Measurements from ENCODE around the gene SCIN.
"Not testable (repeated sequence)": the region's sequence is repeated elsewhere in the genome, so short reads cannot be mapped to it uniquely, and the experiment has no call there.

Gene SCIN

DNA sequence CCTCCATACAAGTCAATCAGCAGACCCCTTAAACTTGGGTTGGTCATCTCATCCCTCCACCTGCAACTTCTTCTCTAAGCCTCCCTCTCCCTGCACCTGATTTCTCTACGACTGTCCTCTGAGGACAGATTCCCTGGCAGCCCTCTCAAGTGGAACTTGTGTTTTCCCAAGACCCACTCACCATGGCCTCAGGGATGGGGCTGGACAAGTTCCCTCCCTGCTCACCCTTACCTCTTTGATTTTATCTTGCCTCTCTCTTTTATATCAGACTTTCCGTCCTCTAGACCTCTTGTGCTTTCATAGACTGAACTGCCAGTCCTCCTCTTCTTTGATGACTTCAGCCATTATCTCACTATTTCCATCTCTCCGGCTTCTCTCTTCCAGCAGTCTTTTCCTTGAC lies 70.7 kb downstream of the SCIN start:
- no peak overlapping the region for H3K27ac ChIP-seq (ENCODE audit: low read length)
- no peak overlapping the region for H3K4me3 ChIP-seq (ENCODE audit: low read length)
- H3K4me1 ChIP-seq (ENCODE audit: control insufficient read depth, low read depth, low read length): peaks cover 2% of the 10 kb centered on the region
- no peaks in the 10 kb centered on the region for H3K36me3 ChIP-seq (ENCODE audit: control insufficient read depth, low read depth, low read length)
- H3K9ac ChIP-seq (ENCODE audit: low read length): no peak overlapping the region
- no peaks in the 10 kb centered on the region for H3K27me3 ChIP-seq (ENCODE audit: control insufficient read depth, insufficient read depth, low read length)
- H3K9me3 ChIP-seq (ENCODE audit: control insufficient read depth, low read depth, low read length): no peaks in the 10 kb centered on the region

DNA sequence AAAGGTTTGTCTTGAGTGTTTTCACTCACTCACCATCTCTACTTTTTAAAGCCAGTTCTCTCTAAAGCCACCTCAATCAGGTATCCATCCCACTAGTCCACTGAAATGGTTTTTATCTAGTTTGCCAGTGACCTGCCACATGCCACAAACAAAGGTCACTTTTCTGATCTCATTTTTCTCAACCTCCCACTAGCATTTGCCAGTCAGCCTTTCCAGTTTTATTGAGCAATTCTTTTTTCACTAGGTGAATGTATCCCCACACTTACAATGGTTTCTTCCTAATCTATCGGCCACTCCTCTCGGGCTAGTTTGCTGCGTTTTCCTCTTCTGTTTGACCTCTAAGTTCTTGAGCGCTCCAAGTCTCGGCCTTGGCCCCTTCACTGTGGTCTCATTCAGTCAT lies 72.0 kb downstream of the SCIN start:
- Histone ChIP-seq H3K9me3 (ENCODE audit: control insufficient read depth, low read depth, low read length) (no peaks in the 10 kb centered on the region), H3K27me3 (ENCODE audit: control insufficient read depth, insufficient read depth, low read length) (no peaks in the 10 kb centered on the region), H3K9ac (ENCODE audit: low read length) (no peak overlapping the region), H3K36me3 (ENCODE audit: control insufficient read depth, low read depth, low read length) (no peaks in the 10 kb centered on the region), H3K27ac (ENCODE audit: low read length) (no peak overlapping the region), H3K4me1 (ENCODE audit: control insufficient read depth, low read depth, low read length) (peaks cover 13% of the 10 kb centered on the region), H3K4me3 (ENCODE audit: low read length) (no peak overlapping the region)

DNA sequence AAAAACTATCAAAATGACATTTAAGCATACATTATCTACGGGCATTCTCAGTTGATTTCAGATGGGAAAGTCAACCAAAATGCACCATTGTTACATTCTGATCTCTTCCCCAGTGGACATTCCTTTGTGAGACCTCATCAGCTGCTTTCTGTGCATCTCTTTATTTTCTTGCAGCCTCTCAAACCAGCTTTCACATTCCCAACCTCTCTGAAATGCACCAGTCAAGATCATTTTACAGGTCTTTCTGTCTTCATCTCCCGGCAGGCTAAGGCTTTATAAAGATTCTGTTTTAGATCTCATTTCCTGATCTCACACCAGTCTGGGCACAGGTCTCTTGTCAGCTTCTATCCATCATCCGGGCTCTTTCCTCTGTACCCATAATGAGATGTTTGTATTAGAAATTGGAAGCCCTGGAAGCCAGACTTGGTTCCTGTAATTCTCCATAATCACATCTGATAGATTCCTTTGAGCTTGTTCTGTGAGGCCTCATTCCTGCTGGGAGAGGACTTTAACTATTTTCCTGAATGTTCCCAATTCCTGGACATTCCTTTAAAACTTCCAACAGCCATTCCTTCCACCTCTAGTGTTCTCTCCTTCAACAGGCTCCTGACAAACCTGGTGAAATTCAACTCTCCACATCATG lies 72.6 kb downstream of the SCIN start:
- Histone ChIP-seq H3K4me3 (ENCODE audit: low read length) (no peak overlapping the region), H3K27me3 (ENCODE audit: control insufficient read depth, insufficient read depth, low read length) (no peaks in the 10 kb centered on the region), H3K9me3 (ENCODE audit: control insufficient read depth, low read depth, low read length) (no peaks in the 10 kb centered on the region), H3K27ac (ENCODE audit: low read length) (no peak overlapping the region), H3K4me1 (ENCODE audit: control insufficient read depth, low read depth, low read length) (peaks cover 15% of the 10 kb centered on the region), H3K9ac (ENCODE audit: low read length) (no peak overlapping the region), H3K36me3 (ENCODE audit: control insufficient read depth, low read depth, low read length) (no peaks in the 10 kb centered on the region)

- no peaks in the 10 kb centered on the region for H3K27me3 ChIP-seq (ENCODE audit: control insufficient read depth, insufficient read depth, low read length)
- H3K4me3 ChIP-seq (ENCODE audit: low read length): no peak overlapping the region
- H3K9ac ChIP-seq (ENCODE audit: low read length): no peak overlapping the region
- peaks cover 16% of the 10 kb centered on the region for H3K4me1 ChIP-seq (ENCODE audit: control insufficient read depth, low read depth, low read length)
- H3K27ac ChIP-seq (ENCODE audit: low read length): no peak overlapping the region
- H3K9me3 ChIP-seq (ENCODE audit: control insufficient read depth, low read depth, low read length): no peaks in the 10 kb centered on the region
- no peaks in the 10 kb centered on the region for H3K36me3 ChIP-seq (ENCODE audit: control insufficient read depth, low read depth, low read length)
These were observed 73.1 kb downstream of the SCIN start for GRCh38 chr7:12643644-12644043.

DNA sequence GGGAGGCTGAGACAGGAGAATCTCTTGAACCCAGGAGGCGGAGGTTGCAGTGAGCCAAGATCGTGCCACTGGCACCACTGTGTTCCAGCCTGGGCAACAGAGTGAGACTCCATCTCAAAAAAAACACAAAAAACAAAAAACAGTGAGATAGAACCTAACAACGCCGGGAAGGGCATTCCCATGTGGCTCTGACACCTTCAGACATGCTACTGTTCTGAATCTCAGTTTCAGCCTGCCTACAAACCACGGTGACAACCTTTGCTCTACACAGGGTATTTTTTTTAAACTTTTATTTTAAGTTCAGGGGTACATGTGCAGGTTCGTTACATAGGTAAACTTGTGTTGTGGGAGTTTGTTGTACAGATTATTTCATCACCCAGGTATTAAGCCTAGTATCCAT lies 74.7 kb downstream of the SCIN start:
- not testable (repeated sequence) for H3K9ac ChIP-seq (ENCODE audit: low read length); H3K4me3 ChIP-seq (ENCODE audit: low read length); H3K9me3 ChIP-seq (ENCODE audit: control insufficient read depth, low read depth, low read length); H3K36me3 ChIP-seq (ENCODE audit: control insufficient read depth, low read depth, low read length); H3K27me3 ChIP-seq (ENCODE audit: control insufficient read depth, insufficient read depth, low read length); H3K27ac ChIP-seq (ENCODE audit: low read length)
- H3K4me1 ChIP-seq (ENCODE audit: control insufficient read depth, low read depth, low read length): peaks cover 23% of the 10 kb centered on the region

DNA sequence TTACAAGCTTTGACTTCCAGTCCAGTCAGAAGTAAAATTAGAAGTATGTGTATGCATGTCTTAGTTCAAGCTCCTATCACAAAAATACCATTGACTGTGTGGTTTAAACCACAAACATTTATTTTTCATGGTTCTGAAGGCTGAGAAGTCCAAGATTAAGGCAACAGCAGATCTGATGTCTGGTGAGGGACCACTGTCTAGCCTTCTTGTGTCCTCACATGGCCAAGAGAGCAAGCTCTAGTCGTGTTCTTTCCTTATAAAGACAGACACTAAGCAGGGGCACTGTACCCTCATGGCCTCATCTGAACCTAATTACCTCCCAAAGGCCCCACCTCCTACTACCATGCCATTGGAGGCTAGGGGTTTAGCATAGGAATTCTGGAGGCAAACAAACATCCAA lies 75.6 kb downstream of the SCIN start:
- H3K4me1 ChIP-seq (ENCODE audit: control insufficient read depth, low read depth, low read length): peaks cover 23% of the 10 kb centered on the region
- no peak overlapping the region for H3K9ac ChIP-seq (ENCODE audit: low read length)
- no peaks in the 10 kb centered on the region for H3K9me3 ChIP-seq (ENCODE audit: control insufficient read depth, low read depth, low read length)
- no peaks in the 10 kb centered on the region for H3K27me3 ChIP-seq (ENCODE audit: control insufficient read depth, insufficient read depth, low read length)
- H3K27ac ChIP-seq (ENCODE audit: low read length): no peak overlapping the region
- no peak overlapping the region for H3K4me3 ChIP-seq (ENCODE audit: low read length)
- H3K36me3 ChIP-seq (ENCODE audit: control insufficient read depth, low read depth, low read length): no peaks in the 10 kb centered on the region

- H3K27ac ChIP-seq (ENCODE audit: low read length): no peak overlapping the region
- no peaks in the 10 kb centered on the region for H3K27me3 ChIP-seq (ENCODE audit: control insufficient read depth, insufficient read depth, low read length)
- H3K36me3 ChIP-seq (ENCODE audit: control insufficient read depth, low read depth, low read length): no peaks in the 10 kb centered on the region
- H3K9me3 ChIP-seq (ENCODE audit: control insufficient read depth, low read depth, low read length): no peaks in the 10 kb centered on the region
- H3K4me1 ChIP-seq (ENCODE audit: control insufficient read depth, low read depth, low read length): peaks cover 23% of the 10 kb centered on the region
- no peak overlapping the region for H3K4me3 ChIP-seq (ENCODE audit: low read length)
- H3K9ac ChIP-seq (ENCODE audit: low read length): no peak overlapping the region
These were observed 77.1 kb downstream of the SCIN start for GRCh38 chr7:12647364-12648219.

DNA sequence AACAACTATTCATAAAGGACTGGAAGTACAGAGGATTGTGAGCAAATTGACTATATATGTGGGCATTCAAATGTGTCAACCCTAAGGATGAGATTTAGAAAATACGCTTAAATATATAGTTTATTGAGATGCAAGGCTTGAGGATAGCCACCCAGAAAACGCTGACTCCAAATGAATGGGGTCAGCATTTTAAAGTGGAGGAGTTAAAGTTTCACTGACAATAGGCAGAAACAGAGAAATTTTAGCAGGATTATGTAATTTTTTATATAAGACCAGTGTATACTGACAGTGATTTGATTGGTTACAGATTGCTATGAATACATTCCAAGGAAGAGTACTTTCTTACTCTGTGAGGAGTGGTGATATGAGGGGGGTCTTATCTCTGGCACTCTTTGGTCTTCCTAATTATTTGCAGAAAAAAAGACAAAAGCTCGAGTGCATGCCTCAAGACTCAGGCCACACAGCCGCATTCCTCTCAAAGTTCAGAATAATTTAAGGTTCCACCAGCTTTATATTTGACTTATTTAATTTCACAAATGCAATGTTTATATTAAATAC lies 78.3 kb downstream of the SCIN start:
- Histone ChIP-seq H3K4me3 (ENCODE audit: low read length) (no peak overlapping the region), H3K9me3 (ENCODE audit: control insufficient read depth, low read depth, low read length) (no peaks in the 10 kb centered on the region), H3K9ac (ENCODE audit: low read length) (no peak overlapping the region), H3K27me3 (ENCODE audit: control insufficient read depth, insufficient read depth, low read length) (no peaks in the 10 kb centered on the region), H3K27ac (ENCODE audit: low read length) (no peak overlapping the region), H3K36me3 (ENCODE audit: control insufficient read depth, low read depth, low read length) (no peaks in the 10 kb centered on the region), H3K4me1 (ENCODE audit: control insufficient read depth, low read depth, low read length) (peaks cover 23% of the 10 kb centered on the region)

GRCh38 chr7:12649348-12649747 lies 78.8 kb downstream of the SCIN start:
- Histone ChIP-seq H3K4me3 (ENCODE audit: low read length) (no peak overlapping the region), H3K36me3 (ENCODE audit: control insufficient read depth, low read depth, low read length) (no peaks in the 10 kb centered on the region), H3K27me3 (ENCODE audit: control insufficient read depth, insufficient read depth, low read length) (no peaks in the 10 kb centered on the region), H3K4me1 (ENCODE audit: control insufficient read depth, low read depth, low read length) (peaks cover 23% of the 10 kb centered on the region), H3K27ac (ENCODE audit: low read length) (no peak overlapping the region), H3K9me3 (ENCODE audit: control insufficient read depth, low read depth, low read length) (no peaks in the 10 kb centered on the region), H3K9ac (ENCODE audit: low read length) (no peak overlapping the region)

GRCh38 chr7:12650080-12650479 lies 79.6 kb downstream of the SCIN start:
- peaks cover 23% of the 10 kb centered on the region for H3K4me1 ChIP-seq (ENCODE audit: control insufficient read depth, low read depth, low read length)
- H3K27me3 ChIP-seq (ENCODE audit: control insufficient read depth, insufficient read depth, low read length): no peaks in the 10 kb centered on the region
- H3K9me3 ChIP-seq (ENCODE audit: control insufficient read depth, low read depth, low read length): no peaks in the 10 kb centered on the region
- H3K4me3 ChIP-seq (ENCODE audit: low read length): no peak overlapping the region
- no peaks in the 10 kb centered on the region for H3K36me3 ChIP-seq (ENCODE audit: control insufficient read depth, low read depth, low read length)
- no peak overlapping the region for H3K27ac ChIP-seq (ENCODE audit: low read length)
- H3K9ac ChIP-seq (ENCODE audit: low read length): no peak overlapping the region

DNA sequence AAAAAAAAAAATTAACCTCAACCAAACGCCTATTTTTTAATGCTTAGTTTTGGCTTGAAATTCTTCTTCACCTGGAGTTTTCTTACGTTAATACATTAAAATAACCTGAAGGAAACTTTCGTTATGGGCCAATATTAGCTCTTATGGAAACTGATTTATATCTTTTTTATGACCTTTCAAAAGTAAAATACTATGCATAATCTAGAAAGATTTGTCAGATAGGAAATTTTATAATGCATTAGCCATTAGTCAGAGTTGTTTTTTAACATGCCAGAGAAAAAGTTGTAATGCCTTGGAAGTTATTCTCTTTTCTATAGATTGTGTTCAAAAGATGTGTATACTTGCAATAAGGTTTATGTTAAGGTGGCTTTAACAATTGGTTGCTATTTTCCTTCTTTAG lies 82.6 kb downstream of the SCIN start:
- Histone ChIP-seq H3K9ac (ENCODE audit: low read length) (no peak overlapping the region), H3K27me3 (ENCODE audit: control insufficient read depth, insufficient read depth, low read length) (no peaks in the 10 kb centered on the region), H3K4me1 (ENCODE audit: control insufficient read depth, low read depth, low read length) (peaks cover 9% of the 10 kb centered on the region), H3K27ac (ENCODE audit: low read length) (no peak overlapping the region), H3K36me3 (ENCODE audit: control insufficient read depth, low read depth, low read length) (no peaks in the 10 kb centered on the region), H3K4me3 (ENCODE audit: low read length) (no peak overlapping the region), H3K9me3 (ENCODE audit: control insufficient read depth, low read depth, low read length) (no peaks in the 10 kb centered on the region)

- no peak overlapping the region for H3K4me3 ChIP-seq (ENCODE audit: low read length)
- H3K27ac ChIP-seq (ENCODE audit: low read length): no peak overlapping the region
- H3K36me3 ChIP-seq (ENCODE audit: control insufficient read depth, low read depth, low read length): no peaks in the 10 kb centered on the region
These were observed 83.0 kb downstream of the SCIN start for GRCh38 chr7:12653518-12653917.

More at GRCh38 chr7:12653518-12653917, 83.0 kb downstream of the SCIN start:
- peaks cover 9% of the 10 kb centered on the region for H3K4me1 ChIP-seq (ENCODE audit: control insufficient read depth, low read depth, low read length)
- no peaks in the 10 kb centered on the region for H3K9me3 ChIP-seq (ENCODE audit: control insufficient read depth, low read depth, low read length)
- no peak overlapping the region for H3K9ac ChIP-seq (ENCODE audit: low read length)
- no peaks in the 10 kb centered on the region for H3K27me3 ChIP-seq (ENCODE audit: control insufficient read depth, insufficient read depth, low read length)
